Thyroid gland (tissue), 4 donors: ENCODE measurements around the gene PAX8.

Source experiments
- POLR2A ChIP-seq, 2 donors: fragments of 450-650 bp; IDR thresholded peaks; one replicate each; pipeline ENCODE4 v1.6.1; 2017; ENCODE audit warnings: antibody characterized with exemption in 2 of 2, mild to moderate bottlenecking in 2 of 2, moderate library complexity in 1 of 2
- TF ChIP-seq, protein P1 (sequence below), 6 experiments: fragments of 200-600 bp in 3 of 6; fragments of 450-650 bp in 3 of 6; sonication (generic) in 3 of 6; IDR thresholded peaks; one replicate each; pipeline ENCODE4 v1.5.1; 2016 to 2019; ENCODE audit warnings: antibody characterized with exemption in 6 of 6, mild to moderate bottlenecking in 2 of 6, inconsistent platforms in 1 of 6, moderate library complexity in 1 of 6

DNA sequence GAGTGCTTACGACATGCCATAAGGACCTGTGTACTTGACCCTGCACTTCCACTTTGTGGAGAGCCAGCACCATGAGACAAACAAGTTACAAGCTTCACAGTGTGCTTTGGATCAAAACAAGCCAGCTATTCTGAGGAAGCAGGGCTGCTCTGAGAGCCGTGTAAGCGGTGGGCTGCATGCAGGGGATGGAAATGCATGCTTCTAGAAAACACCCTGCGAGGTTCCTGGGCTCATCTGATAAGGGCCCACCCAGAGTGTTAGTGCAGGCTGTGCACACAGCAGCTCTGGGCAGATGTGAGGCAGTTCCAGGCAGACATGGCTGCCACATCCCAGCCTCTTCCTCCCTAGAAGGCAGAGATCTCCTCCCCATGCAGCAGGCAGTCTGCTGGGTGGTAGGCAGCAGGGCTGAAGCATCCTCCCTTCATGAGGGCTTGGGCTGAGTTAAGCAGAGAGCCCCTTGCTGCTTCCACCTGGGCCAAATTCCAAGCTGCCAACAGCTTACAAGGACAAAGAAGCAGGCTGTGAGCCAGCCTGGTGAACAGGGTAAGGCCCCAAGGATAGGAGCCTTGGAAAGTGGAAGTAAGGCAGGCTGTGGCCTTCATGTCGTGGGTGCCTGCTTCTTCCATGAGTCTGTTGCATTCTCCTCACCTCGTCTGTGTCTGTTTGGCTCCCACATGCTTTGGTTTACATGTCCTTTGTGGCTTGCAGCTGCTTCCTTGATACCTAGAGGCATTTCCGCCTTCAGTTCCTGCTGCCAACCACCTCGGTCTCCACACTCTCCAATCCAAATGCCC, 97.3 kb downstream of the PAX8 start:
- TF ChIP-seq, protein P1, sequence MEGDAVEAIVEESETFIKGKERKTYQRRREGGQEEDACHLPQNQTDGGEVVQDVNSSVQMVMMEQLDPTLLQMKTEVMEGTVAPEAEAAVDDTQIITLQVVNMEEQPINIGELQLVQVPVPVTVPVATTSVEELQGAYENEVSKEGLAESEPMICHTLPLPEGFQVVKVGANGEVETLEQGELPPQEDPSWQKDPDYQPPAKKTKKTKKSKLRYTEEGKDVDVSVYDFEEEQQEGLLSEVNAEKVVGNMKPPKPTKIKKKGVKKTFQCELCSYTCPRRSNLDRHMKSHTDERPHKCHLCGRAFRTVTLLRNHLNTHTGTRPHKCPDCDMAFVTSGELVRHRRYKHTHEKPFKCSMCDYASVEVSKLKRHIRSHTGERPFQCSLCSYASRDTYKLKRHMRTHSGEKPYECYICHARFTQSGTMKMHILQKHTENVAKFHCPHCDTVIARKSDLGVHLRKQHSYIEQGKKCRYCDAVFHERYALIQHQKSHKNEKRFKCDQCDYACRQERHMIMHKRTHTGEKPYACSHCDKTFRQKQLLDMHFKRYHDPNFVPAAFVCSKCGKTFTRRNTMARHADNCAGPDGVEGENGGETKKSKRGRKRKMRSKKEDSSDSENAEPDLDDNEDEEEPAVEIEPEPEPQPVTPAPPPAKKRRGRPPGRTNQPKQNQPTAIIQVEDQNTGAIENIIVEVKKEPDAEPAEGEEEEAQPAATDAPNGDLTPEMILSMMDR (IDR thresholded peaks at IDR 0.05), result no peak
- peak in 1 of 2 donors; percentile 30 for TF ChIP-seq POLR2A (IDR thresholded peaks at IDR 0.05)
